Lower leg skin (tissue), 4 donors: ENCODE data around the gene CMTM6. TPM values are rescaled to one million over a fixed set of nuclear protein-coding genes. Genes with fewer than 3 reads are reported as not detected.

Experiments
- DNase-seq, 2 donors: peaks; one replicate each; pipeline ENCODE4 v3.0.0-alpha.2; 2019; ENCODE audit warnings: low spot score in 2 of 2
- H3K4me3 ChIP-seq: fragments of 200-600 bp; sonication (generic); 2 replicates; pipeline ENCODE4 v1.5.1; 2017; ENCODE audit warnings: mild to moderate bottlenecking, low read depth; ENCODE audit not compliant: poor library complexity, severe bottlenecking
- POLR2A ChIP-seq, 2 donors: fragments of 450-650 bp; IDR thresholded peaks; one replicate each; pipeline ENCODE4 v1.6.1; 2016 to 2017; ENCODE audit warnings: antibody characterized with exemption in 2 of 2, mild to moderate bottlenecking in 1 of 2, moderate library complexity in 1 of 2
- WGBS, 2 donors: methylation state at CpG; one replicate each; pipeline ENCODE4 v1.1.5; 2018; 5-methylcytosine and 5-hydroxymethylcytosine counted together
- intact Hi-C: fragments of 100-400 bp; cut with DNase I; formaldehyde crosslinking; loops from one replicate; pipeline ENCODE4 v1.15.0; 2023; ENCODE audit warnings: low total_unique reads
- microRNA-seq, 2 donors: library from miRNA; unstranded; fragments of <30 nt; microRNA quantifications; one replicate each; pipeline ENCODE4, GENCODE V29; 2016; ENCODE audit warnings: borderline replicate concordance in 2 of 2, borderline number of aligned reads in 1 of 2
- total RNA-seq, 4 donors: library from RNA; depleted of rRNA; stranded (reverse); fragments of >200 nt; gene quantifications; one replicate each; pipeline ENCODE4 v1.1.0, GENCODE V29; 2016
- TF ChIP-seq, protein P1 (sequence below), 3 donors: fragments of 450-650 bp; IDR thresholded peaks; one replicate each; pipeline ENCODE4 v1.5.1; 2016; ENCODE audit warnings: antibody characterized with exemption in 3 of 3, mild to moderate bottlenecking in 3 of 3, moderate library complexity in 2 of 3

The CMTM6 gene
- total RNA-seq, 4 donors from 2014 or later, result 63.1 to 284 (median 118) TPM

GRCh38 chr3:32432711-32433530 lies 69.7 kb downstream of the CMTM6 start:
- no peak overlapping the region for H3K4me3 ChIP-seq
- no peak for TF ChIP-seq POLR2A (IDR thresholded peaks at IDR 0.05)
- TF ChIP-seq, protein P1, sequence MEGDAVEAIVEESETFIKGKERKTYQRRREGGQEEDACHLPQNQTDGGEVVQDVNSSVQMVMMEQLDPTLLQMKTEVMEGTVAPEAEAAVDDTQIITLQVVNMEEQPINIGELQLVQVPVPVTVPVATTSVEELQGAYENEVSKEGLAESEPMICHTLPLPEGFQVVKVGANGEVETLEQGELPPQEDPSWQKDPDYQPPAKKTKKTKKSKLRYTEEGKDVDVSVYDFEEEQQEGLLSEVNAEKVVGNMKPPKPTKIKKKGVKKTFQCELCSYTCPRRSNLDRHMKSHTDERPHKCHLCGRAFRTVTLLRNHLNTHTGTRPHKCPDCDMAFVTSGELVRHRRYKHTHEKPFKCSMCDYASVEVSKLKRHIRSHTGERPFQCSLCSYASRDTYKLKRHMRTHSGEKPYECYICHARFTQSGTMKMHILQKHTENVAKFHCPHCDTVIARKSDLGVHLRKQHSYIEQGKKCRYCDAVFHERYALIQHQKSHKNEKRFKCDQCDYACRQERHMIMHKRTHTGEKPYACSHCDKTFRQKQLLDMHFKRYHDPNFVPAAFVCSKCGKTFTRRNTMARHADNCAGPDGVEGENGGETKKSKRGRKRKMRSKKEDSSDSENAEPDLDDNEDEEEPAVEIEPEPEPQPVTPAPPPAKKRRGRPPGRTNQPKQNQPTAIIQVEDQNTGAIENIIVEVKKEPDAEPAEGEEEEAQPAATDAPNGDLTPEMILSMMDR (IDR thresholded peaks at IDR 0.05), result no peak
- WGBS, 2 donors, result 76% methylated on average over 12 of the region's 12 CpGs
- intact Hi-C loops, result no loop called here
- peak in 1 of 2 donors; percentile 62 for DNase-seq

- WGBS, 2 donors, result 94 to 97% methylated on average over 6 of the region's 6 CpGs
- no peak for TF ChIP-seq POLR2A (IDR thresholded peaks at IDR 0.05)
- TF ChIP-seq, protein P1 (IDR thresholded peaks at IDR 0.05), result no peak
- intact Hi-C loops, result no loop called here
- no peak overlapping the region for H3K4me3 ChIP-seq
- DNase-seq, result peak in 1 of 2 donors; percentile 67
These were observed 70.5 kb downstream of the CMTM6 start for GRCh38 chr3:32432045-32432710.

DNA sequence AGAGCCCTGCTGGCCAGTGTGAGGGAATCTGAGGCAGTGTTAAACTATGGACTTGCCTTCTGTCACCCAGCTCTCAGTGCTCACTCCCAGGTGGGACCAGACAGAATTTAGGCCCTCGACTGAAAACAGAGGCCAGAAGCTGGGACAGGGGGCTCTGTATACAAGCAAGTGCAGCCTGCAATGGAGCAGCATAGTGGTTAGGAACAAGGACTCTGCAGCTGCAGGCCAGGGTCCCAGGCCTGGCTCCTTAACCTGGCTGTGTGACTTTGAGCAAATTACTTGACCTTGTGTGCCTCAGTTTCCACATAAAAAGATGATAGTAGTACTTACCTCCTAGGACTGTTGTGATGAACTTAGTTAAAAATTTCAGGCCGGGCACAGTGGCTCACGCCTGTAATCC lies 71.2 kb downstream of the CMTM6 start:
- DNase-seq, result peak in 1 of 2 donors; percentile 21
- no peak overlapping the region for H3K4me3 ChIP-seq
- TF ChIP-seq POLR2A (IDR thresholded peaks at IDR 0.05), result no peak
- TF ChIP-seq, protein P1 (IDR thresholded peaks at IDR 0.05), result no peak
- intact Hi-C loops, result no loop called here
- WGBS, 2 donors, result 97% methylated on average over 3 of the region's 3 CpGs

Small RNA genes lying within 50 kb of the gene (microRNA-seq; reads per million reads assigned to microRNA genes)
- gene MIR548AY, result 0 reads per million in 2 donors

Other genes with a start within 250 kb of the CMTM6 start
- 10 to 100 TPM in 3 of 4 donors, 1 to 10 TPM in 1; 9.8 to 12.3 (median 11.4) TPM for gene CMTM7, start 111.0 kb downstream of the CMTM6 start, total RNA-seq
- gene DYNC1LI1, start 68.0 kb upstream of the CMTM6 start, total RNA-seq, result 10 to 100 TPM; 60.4 to 64.3 (median 62.8) TPM
- 10 to 100 TPM; 22.2 to 28.2 (median 24.0) TPM for gene CNOT10, start 182.3 kb upstream of the CMTM6 start, total RNA-seq